Fibroblast of the conjunctiva (primary cell): ENCODE results near the gene RBM12.

ENCODE experiments used
- DNase-seq: peaks from one replicate; pipeline ENCODE4 v3.0.0-alpha.2; 2010; ENCODE audit warnings: low read depth

Gene RBM12

GRCh38 chr20:35600176-35600992, 64.3 kb downstream of the RBM12 start:
- DNase-seq = no peak

GRCh38 chr20:35599776-35600120, 65.0 kb downstream of the RBM12 start:
- DNase-seq = no peak
